ENCODE measurements around the gene RPL36.

DNA sequence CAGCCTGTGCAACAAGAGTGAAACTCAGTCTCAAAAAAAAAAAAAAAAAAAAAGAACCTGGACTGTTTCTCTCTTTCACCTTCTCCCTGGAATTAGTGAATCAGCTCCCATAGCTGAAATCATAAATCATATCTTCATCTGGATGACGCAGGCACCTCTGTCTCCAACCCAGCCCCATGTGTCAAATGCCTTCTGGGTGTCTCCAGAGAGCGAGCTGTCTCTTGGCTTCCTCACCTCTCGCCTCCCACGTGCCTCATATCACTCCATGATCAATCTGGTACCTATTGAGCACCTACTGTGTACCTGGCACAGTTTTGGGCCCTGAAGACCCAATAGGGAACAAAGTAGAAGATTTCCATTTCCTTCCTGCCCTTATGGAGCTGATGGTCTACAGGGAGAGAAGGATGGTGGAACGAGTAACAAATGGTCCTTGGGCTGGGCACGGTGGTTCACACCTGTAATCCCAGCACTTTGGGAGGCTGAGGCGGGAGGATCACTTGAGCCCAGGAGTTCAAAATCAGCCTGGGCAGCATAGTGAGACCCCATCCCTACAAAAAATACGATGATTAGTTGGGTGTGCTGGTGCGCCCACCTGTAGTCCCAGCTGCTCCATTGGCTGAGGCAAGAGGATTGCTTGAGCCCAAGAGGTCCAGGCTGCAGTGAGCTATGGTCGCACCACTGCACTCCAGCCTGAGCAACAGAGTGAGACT is 6.8 kb upstream of the RPL36 start:
- TF ChIP-seq, protein P1, sequence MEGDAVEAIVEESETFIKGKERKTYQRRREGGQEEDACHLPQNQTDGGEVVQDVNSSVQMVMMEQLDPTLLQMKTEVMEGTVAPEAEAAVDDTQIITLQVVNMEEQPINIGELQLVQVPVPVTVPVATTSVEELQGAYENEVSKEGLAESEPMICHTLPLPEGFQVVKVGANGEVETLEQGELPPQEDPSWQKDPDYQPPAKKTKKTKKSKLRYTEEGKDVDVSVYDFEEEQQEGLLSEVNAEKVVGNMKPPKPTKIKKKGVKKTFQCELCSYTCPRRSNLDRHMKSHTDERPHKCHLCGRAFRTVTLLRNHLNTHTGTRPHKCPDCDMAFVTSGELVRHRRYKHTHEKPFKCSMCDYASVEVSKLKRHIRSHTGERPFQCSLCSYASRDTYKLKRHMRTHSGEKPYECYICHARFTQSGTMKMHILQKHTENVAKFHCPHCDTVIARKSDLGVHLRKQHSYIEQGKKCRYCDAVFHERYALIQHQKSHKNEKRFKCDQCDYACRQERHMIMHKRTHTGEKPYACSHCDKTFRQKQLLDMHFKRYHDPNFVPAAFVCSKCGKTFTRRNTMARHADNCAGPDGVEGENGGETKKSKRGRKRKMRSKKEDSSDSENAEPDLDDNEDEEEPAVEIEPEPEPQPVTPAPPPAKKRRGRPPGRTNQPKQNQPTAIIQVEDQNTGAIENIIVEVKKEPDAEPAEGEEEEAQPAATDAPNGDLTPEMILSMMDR (IDR thresholded peaks at IDR 0.05) = no peak
- TF ChIP-seq POLR2A (IDR thresholded peaks at IDR 0.05) (no peak), POLR2AphosphoS5 (IDR thresholded peaks at IDR 0.05) (no peak)

Measured in transverse colon (tissue), 4 donors.